ENCODE data around the gene ZNF148.
"Not testable (repeated sequence)": the region's sequence is repeated elsewhere in the genome, so short reads cannot be mapped to it uniquely, and the experiment has no call there.

The ZNF148 gene, protein sequence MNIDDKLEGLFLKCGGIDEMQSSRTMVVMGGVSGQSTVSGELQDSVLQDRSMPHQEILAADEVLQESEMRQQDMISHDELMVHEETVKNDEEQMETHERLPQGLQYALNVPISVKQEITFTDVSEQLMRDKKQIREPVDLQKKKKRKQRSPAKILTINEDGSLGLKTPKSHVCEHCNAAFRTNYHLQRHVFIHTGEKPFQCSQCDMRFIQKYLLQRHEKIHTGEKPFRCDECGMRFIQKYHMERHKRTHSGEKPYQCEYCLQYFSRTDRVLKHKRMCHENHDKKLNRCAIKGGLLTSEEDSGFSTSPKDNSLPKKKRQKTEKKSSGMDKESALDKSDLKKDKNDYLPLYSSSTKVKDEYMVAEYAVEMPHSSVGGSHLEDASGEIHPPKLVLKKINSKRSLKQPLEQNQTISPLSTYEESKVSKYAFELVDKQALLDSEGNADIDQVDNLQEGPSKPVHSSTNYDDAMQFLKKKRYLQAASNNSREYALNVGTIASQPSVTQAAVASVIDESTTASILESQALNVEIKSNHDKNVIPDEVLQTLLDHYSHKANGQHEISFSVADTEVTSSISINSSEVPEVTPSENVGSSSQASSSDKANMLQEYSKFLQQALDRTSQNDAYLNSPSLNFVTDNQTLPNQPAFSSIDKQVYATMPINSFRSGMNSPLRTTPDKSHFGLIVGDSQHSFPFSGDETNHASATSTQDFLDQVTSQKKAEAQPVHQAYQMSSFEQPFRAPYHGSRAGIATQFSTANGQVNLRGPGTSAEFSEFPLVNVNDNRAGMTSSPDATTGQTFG

DNA sequence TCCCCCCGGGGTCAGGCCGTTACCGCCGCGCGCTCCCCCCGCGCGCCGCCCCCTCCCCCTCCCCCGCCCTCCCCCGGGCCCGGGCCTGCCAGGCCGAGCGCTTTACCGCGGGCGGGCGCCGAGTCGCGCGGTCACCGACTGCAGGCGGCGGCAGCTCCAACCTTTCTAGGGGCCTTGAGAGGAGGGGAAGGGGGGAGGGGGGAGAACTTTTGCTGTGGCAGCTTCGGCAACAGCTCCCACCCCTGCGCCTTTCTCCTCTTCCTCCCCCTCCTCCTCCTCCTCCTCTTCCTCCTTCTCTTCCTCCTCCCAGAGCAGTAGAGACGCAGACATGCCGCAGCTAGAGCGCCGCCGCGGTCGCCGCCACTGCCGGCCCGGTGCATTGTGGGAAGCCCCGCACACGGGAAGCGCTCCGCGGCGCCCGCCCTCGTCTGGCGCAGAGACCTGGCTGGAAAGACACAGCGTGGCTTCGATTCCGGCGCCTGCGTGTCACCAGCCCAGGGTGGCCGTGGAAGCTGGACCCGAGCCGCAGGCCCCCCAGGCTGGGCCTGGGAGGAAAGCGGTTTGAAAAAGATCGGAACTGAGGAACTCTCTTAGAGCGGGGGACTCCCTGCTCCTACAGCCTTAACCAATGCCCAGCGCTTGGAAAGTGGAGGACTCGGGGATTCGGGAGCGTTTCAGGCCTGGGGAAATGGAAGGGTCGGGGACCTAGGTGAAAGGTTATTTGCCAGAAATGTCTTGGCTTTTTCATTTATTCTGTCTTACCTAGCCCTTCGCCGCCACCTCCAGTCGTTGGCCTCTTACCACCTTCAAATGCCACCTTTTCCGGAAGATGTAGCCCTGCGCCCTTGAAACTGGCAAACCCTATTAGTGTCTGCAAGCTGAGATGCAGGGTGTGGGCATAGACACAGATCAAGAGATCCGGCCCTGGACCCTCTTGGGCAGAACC is at the start of gene ZNF148:
Gene ZNF148 (minus strand): TSS at position 330 of the 946 bp plus-strand sequence. CDS start 61,685 bp downstream, outside the sequence.
- peak; percentile 89 for FAIRE-seq
- peak; percentile 83 for DNase-seq (ENCODE audit: insufficient read length, low spot score)

DNA sequence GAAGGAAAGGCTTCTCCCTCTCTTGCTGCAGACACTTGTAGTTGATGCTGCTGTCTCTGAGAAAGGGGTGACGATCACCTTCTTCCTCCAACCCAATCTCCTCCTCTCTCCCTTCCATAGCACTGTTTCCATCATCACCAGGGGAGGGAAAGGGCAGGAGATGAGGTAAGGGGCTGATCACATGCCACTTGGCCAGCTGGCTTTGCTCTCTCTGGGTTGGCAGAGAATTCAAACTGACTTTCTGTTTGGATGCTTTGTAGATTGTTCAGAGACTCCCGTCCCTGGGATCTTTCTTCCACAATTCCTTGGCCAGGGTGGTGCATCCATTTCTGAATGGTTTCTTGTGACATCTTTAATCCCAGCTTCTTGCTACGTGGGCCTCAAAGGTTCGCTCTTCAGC is 43.2 kb upstream of the ZNF148 start:
- no peak for FAIRE-seq
- no peak for DNase-seq (ENCODE audit: insufficient read length, low spot score)

DNA sequence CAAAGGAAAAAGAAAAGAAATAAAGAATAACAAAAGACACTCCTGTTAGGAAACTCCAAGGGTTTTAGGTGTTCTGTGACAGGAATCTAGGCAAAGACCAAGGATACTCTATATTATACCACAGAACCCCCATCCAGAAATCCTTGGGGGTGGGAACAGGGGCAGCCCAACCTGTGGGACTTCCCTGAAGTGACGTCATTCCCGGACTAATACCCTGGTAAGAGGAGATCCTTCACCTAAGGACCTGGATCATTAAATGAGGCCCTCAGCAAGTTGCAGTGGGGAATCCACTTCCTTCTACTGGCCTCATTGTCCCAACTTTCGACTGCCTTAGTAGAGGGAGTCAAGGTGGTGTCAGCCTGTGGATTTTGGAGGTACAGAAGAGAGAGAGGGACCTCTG is 41.1 kb upstream of the ZNF148 start:
- DNase-seq (ENCODE audit: insufficient read length, low spot score) (no peak), FAIRE-seq (no peak)

DNA sequence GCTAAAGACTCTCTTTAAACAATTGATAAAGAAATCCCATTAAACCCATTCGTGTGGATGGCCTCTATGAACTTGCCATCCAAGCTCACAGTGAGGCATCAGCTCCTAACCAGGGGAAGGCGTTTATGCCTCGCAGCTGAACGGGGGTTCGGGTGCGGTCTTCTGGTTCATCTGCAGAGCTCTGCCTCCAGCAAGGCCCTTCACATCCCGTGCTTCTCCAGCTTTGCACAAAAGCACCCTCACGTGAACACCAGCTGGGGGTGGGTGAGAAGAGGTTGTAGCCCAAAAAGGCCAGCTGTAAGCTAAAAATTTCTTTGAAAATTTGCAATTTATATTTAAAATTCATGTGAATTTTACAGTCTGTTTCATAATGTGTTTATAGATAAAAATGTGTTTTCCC is 39.5 kb upstream of the ZNF148 start:
- DNase-seq (ENCODE audit: insufficient read length, low spot score) (no peak), FAIRE-seq (no peak)

DNA sequence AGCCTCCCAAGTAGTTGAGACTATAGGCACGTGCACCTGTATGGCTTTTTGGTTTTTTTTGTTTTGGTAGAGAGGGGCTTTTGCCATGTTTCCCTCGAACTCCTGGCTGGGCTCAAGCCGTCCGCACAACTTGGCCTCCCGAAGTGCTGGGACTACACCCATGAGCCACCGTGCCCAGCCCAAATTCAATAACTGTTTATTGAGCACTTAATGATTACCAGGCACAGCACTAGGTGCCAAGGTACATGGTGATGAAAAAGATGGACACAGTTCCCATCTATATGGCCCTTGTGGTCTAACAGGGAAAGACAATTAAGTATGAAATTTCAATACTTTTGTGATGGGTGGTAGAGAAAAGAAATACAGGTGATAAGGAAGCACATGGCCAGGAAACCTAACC is 35.8 kb upstream of the ZNF148 start:
- DNase-seq (ENCODE audit: insufficient read length, low spot score) (no peak), FAIRE-seq (no peak)

DNA sequence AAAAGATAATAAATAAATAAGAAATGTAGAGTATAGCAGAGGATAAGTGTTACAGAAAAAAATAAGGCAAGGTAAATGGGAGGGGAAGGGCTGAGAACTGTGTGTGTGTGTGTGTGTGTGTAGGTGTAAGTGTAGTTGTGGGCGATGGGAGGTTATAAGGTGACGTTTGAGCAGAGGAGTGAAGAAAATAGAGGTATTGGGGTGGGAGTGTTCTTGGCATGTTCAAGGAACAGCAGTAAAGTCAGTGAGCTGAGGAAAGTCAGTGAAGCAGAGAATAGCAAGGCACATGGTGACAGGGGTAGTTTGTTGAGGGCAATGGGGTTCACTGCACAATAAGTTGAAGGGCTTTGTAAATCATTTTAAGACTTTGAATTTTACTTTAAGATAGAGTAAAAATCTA is 30.9 kb upstream of the ZNF148 start:
- FAIRE-seq, result no peak
- no peak for DNase-seq (ENCODE audit: insufficient read length, low spot score)

DNA sequence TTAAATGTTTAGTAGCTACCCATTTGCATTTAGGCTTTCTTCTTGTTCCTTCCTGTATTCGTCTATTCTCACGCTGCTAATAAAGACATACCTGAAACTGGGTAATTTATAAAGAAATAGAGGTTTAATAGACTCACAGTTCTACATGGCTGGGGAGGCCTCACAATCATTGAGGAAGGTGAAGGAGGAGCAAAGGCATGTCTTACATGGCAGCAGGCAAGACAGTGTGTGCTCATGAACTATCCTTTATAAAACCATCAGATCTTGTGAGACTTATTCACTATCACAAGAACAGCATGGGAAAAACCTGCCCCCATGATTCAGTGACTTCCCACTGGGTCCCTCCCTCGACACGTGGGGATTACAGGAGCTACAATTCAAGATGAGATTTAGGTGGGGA is 30.4 kb upstream of the ZNF148 start:
- DNase-seq (ENCODE audit: insufficient read length, low spot score); FAIRE-seq: not testable (repeated sequence)

DNA sequence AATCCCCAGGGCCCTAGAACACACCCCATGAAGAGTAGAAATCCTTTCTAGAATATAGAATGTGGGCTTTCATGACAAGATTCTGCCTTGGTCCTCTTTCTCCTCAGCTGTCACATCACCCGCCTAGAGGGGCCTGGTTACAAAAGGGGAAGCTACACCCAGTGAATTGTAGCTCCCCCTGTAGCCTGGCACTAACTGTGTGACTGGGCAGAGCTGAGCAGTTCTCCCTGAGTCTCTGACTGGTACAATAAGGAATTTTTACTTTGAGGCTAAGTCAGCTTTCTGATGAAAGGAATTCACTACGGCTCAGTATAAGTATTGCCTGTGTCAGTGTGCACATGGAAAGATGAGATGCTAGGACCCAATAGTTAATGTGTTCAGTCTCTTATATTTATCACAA is 28.7 kb upstream of the ZNF148 start:
- DNase-seq (ENCODE audit: insufficient read length, low spot score) (no peak), FAIRE-seq (no peak)

DNA sequence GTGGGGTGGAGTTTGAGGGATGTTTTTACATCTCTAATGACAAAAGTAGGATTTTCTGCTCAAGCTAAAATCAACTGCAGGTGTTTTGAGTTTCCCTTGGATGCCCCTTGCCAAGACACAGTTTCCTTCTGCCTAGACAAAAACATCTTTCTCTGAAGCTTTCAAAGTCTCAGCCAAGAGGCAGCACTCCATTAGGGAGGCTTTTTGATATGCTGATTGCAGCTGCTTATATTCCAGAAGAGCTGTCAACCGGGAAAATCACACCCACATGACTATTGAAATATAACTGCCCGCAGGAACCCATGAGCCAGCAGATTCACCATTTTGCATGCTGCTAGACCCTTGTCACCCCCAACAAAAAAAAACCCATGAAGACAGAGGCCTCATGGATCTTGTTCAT is 27.5 kb upstream of the ZNF148 start:
- FAIRE-seq, result no peak
- DNase-seq (ENCODE audit: insufficient read length, low spot score), result no peak

DNA sequence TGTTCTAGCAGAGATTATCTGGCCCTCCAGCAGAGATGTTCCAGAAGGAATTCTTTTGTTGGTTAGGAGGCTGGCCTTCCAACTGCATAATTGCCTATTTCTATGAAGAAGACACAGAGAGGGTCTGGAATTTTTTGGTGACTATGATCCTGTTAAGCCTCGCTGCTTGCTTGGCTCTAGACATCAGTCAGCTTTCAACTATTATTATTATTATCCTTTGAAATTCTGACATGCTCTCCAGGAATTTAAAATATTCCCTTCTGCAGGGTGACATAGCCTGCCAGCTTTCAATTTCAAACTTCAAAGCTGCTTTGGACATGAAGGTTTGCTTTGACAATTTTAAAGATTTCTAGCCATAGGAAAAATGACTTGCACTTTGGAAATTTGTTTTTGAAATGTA is 26.3 kb upstream of the ZNF148 start:
- no peak for DNase-seq (ENCODE audit: insufficient read length, low spot score)
- FAIRE-seq, result no peak

DNA sequence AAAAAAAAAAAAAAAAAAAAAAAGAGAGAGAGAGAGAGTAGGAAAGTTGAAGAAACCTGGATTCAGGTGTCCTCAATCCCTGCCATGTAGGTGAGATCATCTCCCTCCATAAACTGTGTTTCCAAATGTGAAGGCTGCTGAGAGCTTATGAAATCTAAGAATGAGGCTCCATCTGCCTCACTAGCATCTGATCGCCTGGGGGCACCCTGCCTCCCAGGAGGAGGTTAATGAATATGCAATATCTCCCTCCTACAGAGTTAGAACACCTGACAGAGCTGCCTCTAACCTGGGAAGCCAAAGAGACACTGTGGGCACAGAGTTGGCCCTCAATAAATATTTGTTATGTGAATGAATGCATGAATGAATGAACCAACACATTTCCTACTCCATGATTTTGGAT is 23.8 kb upstream of the ZNF148 start:
- no peak for DNase-seq (ENCODE audit: insufficient read length, low spot score)

DNA sequence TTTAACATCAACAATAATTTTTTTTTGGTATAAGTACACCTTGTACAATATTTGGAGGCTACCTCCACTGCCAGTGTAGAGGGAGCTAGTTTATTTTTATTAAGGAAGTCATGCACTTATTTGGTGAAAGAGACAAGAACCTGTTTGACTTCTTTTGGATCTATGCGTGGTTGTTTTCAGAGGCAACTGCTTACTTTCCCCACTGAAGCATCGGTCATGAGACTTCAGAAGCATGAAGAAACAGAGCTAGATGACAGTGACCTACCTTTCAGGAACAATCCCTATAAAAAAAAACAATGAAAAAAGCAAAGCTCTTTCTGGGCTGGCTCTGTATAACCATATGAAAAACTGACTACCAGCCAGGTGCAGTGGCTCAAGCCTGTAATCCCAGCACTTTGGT is 20.0 kb upstream of the ZNF148 start:
- DNase-seq (ENCODE audit: insufficient read length, low spot score) (no peak), FAIRE-seq (no peak)

More for the DNA sequence above, 23.8 kb upstream of the ZNF148 start:
- FAIRE-seq, result no peak

DNA sequence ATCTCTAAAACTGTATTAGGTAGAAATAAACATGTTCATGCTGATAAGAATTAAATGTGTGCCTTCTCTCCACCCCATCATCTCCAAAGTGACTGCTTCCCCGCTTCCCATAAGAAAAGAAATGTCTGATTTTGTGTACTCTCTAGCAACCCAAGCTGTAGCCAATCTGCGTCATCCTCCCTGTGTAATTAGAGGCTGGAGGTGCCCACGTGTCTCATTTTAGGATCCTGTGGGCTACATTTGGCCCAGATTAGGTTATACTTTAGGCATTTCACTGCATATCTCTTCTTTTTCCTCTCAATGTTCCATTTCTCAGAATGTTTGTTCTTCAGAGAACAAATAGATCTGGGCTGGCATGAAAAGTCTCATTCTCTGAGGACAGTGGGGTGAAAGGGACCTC is 19.3 kb upstream of the ZNF148 start:
- no peak for DNase-seq (ENCODE audit: insufficient read length, low spot score)

DNA sequence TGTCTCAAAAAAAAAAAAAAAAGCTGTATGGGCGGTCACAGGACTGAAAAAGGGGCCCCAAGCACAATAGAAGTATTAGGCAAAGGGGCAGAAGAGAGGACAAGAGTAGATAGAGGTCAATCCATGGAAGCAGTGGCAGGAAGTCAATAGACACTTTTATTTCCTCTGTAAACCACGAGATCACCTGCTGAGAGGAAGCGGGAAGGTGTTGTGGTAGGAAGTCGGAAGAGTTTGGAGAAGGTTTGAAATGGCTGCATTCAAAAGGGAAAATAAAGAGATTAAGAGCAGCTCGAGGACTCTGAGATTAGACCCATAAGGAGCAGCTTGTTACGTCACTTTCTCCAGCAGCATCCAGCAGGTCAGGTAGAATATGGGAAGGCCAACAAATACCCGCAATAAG is 14.2 kb upstream of the ZNF148 start:
- FAIRE-seq (no peak), DNase-seq (ENCODE audit: insufficient read length, low spot score) (no peak)

More for the DNA sequence above, 19.3 kb upstream of the ZNF148 start:
- FAIRE-seq, result no peak

DNA sequence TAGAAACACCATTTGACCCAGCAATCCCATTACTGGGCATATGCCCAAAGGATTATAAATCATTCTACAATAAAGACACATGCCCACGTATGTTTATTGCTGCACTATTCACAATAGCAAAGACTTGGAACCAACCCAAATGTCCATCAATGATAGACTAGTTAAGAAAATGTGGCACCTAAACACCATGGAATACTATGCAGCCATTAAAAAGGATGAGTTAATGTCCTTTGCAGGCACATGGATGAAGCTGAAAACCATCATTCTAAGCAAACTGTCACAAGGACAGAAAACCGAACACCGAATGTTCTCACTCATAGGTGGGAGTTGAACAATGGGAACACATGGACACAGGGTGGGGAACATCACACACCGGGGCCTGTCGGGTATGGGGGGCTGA is 13.2 kb upstream of the ZNF148 start:
- not testable (repeated sequence) for DNase-seq (ENCODE audit: insufficient read length, low spot score); FAIRE-seq

DNA sequence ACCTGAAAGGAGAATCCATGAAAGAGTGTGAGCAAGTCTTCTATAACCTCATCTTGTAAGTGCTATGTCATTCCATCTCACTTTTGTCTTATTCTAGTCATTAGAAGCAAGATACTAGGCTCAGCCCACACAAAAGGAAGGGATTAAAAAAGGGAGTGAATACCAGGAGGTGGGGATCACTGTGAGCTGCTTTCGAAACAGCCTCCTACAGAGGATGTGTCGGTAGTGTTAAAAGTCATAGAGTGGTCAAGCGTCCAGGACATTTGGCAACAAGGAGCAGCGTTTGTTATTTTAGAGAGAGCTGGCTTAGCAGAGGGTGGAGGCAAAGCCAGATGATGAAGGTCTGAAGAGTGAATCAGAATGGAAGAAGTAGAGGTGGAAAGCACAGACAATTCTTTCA is 11.7 kb upstream of the ZNF148 start:
- FAIRE-seq, result no peak
- DNase-seq (ENCODE audit: insufficient read length, low spot score), result no peak

DNA sequence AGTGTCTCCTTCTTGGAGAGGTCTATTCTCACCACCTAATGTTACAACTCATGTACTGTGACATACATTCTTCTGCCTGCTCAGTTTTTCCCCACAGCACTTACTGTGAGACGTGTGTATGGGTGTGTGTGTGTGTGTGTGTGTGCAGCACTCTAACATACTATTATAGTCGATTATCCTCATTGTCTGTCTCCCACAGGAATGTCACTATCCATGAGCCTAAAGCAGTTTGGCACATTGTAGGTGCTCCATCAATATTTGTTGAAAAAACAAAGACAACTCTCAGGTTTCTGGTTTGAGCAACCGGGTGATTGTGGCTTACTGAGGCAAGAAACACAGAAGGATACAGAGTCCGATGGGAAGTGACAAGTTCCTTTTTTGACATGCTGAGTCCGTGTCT is 8.6 kb upstream of the ZNF148 start:
- no peak for FAIRE-seq
- no peak for DNase-seq (ENCODE audit: insufficient read length, low spot score)

DNA sequence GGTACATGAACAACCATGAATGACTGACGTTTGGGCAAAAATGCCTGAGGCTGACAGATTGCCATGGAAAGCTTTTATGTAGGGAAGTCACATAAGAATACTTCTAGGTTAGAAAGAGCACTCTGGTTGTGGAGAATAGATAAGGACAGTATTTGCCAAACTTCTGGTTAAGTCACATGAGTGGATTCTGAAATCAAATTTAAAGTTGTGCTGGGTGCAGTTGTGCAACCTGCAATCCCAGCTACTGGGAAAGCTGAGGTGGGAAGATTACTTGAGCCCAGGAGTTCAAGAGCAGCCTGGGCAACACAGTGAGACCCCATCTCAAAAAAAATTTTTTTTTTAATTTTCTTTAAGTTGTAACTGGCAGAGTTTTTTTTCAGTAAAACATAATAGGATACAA is 7.2 kb upstream of the ZNF148 start:
- no peak for DNase-seq (ENCODE audit: insufficient read length, low spot score)
- no peak for FAIRE-seq

DNA sequence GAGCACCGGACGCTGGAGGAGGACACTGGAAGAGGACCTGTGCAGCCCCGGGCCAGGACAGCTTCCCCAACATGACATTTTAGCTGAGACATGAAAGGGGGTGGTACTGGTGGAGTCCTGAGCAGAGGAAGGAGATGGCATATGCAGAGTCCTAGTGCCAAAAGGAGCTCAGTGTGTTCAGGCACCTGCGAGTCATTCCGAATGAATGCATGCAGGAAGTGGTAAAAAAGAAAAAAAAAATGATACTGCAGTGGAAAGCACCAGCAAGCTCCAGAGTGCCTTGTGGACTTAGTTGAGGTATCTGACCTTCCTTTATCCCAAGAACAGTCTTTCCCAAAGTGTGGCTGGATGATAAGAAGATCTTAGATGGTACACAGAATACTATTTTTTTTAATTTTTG is 6.6 kb upstream of the ZNF148 start:
- FAIRE-seq, result no peak
- no peak for DNase-seq (ENCODE audit: insufficient read length, low spot score)

DNA sequence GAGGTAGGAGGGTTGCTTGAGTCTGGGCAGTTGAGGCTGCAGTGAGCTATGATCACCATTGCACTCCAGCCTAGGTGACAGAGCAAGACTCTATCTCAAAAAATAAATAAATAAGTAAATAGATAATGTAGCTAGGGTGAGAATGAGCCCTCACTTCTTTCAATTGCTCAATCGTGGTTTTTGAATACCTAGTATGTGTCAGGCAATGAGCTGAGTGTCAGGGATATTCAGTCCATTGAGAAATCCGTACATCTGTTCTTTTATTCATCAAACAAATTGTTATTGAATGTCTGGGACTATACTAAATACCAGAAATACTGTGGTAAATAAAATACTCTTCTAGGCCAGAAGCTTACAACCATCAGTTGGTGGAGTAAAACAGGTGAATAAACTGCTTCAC is 6.2 kb upstream of the ZNF148 start:
- DNase-seq (ENCODE audit: insufficient read length, low spot score), result no peak
- FAIRE-seq, result no peak

DNA sequence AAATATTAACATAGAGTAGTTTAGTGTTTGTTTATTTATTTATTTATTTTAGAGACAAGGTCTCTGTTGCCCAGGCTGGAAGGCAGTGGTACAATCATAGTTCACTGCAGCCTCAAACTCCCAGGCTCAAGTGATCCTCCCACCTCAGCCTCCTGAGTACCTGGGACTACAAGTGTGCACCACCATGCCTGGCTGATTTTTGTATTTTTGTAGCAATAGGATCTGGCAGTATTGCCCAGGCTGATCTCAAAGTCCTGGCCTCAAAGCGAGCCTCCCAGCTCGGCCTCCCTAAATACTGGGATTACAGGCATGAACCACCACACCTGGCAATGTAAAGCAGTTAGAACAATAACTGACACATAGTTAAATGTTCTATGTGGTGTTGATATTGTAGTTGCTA is 4.4 kb upstream of the ZNF148 start:
- FAIRE-seq, result no peak
- no peak for DNase-seq (ENCODE audit: insufficient read length, low spot score)

Measured in GM19239 (cell line).